CD14-positive monocyte (primary cell): ENCODE measurements around the gene SNX12. TPM values are rescaled to one million over a fixed set of nuclear protein-coding genes. Genes with fewer than 3 reads are reported as not detected.

Experiments
- DNase-seq, 3 donors: peaks; one replicate each; pipeline ENCODE4 v3.0.0-alpha.2; 2011 to 2022
- H2AFZ ChIP-seq: 2 replicates; pipeline ENCODE4 v1.6.0; 2012; ENCODE audit warnings: mild to moderate bottlenecking, low read depth, low read length, inconsistent platforms; ENCODE audit not compliant: insufficient read depth, poor library complexity, severe bottlenecking
- H3K27ac ChIP-seq, 2 donors: 1 replicate in 1 of 2; 2 replicates in 1 of 2; pipeline ENCODE4 v1.5.1; 2012 to 2013; ENCODE audit warnings: low read length in 2 of 2, control low read depth in 1 of 2, inconsistent platforms in 1 of 2, low read depth in 1 of 2, mild to moderate bottlenecking in 1 of 2
- H3K27me3 ChIP-seq, 2 donors: one replicate each; pipeline versions ENCODE4 v1.6.0 to v1.6.1; 2011 to 2013; ENCODE audit warnings: low read length in 2 of 2; ENCODE audit not compliant: control insufficient read depth in 2 of 2, insufficient read depth in 2 of 2
- H3K36me3 ChIP-seq, 2 donors: replicated peaks in 1 of 2; 1 replicate in 1 of 2; 2 replicates in 1 of 2; pipeline versions ENCODE4 v1.5.1 to v1.6.1; 2012 to 2013; ENCODE audit warnings: low read length in 2 of 2, control low read depth in 1 of 2, inconsistent platforms in 1 of 2, mild to moderate bottlenecking in 1 of 2; ENCODE audit not compliant: insufficient read depth in 2 of 2, control insufficient read depth in 1 of 2
- H3K4me1 ChIP-seq, 2 donors: 1 replicate in 1 of 2; 2 replicates in 1 of 2; pipeline versions ENCODE4 v1.5.1 to v1.6.1; 2012 to 2013; ENCODE audit warnings: low read length in 2 of 2, control low read depth in 1 of 2, inconsistent platforms in 1 of 2, mild to moderate bottlenecking in 1 of 2, moderate library complexity in 1 of 2; ENCODE audit not compliant: insufficient read depth in 2 of 2, control insufficient read depth in 1 of 2
- H3K4me2 ChIP-seq: replicated peaks from 2 replicates; pipeline ENCODE3; 2012; ENCODE audit warnings: low read length, moderate library complexity, mild to moderate bottlenecking; ENCODE audit not compliant: poor library complexity, severe bottlenecking; ENCODE audit errors: extremely low read depth
- H3K4me3 ChIP-seq, 3 experiments: fragments of 200-600 bp in 1 of 3; sonication (generic) in 1 of 3; replicated peaks in 1 of 3; 1 replicate in 2 of 3; 2 replicates in 1 of 3; pipeline ENCODE4 v1.5.1; 2011 to 2013; ENCODE audit warnings: low read length in 3 of 3, mild to moderate bottlenecking in 3 of 3, control low read depth in 2 of 3, low read depth in 2 of 3, inconsistent platforms in 1 of 3, moderate library complexity in 1 of 3
- H3K79me2 ChIP-seq: 2 replicates; pipeline ENCODE4 v1.6.0; 2012; ENCODE audit warnings: mild to moderate bottlenecking, control low read depth, inconsistent platforms, low read length, moderate library complexity; ENCODE audit not compliant: insufficient read depth
- H3K9ac ChIP-seq: 2 replicates; pipeline ENCODE4 v1.6.0; 2017; ENCODE audit warnings: low read length, mild to moderate bottlenecking; ENCODE audit not compliant: insufficient read depth, poor library complexity, severe bottlenecking
- H3K9me3 ChIP-seq, 2 donors: replicated peaks in 1 of 2; 1 replicate in 1 of 2; 2 replicates in 1 of 2; pipeline versions ENCODE4 v1.5.1 to v1.6.1; 2012 to 2013; ENCODE audit warnings: low read length in 2 of 2, control low read depth in 1 of 2; ENCODE audit not compliant: control insufficient read depth in 1 of 2, insufficient read depth in 1 of 2
- H4K20me1 ChIP-seq: 2 replicates; pipeline ENCODE4 v1.6.0; 2012; ENCODE audit warnings: mild to moderate bottlenecking, low read length, control low read depth, moderate library complexity; ENCODE audit not compliant: insufficient read depth
- H3K27ac Mint-ChIP-seq, 7 donors: one replicate each; pipeline ENCODE4 v1.8.0; 2020; ENCODE audit warnings: mild to moderate bottlenecking in 7 of 7, mixed read lengths in 7 of 7, moderate library complexity in 6 of 7, inconsistent platforms in 2 of 7
- H3K27me3 Mint-ChIP-seq, 3 donors: one replicate each; pipeline ENCODE4 v1.8.0; 2021 to 2022; ENCODE audit warnings: low read depth in 3 of 3, mild to moderate bottlenecking in 3 of 3, mixed read lengths in 3 of 3, moderate library complexity in 3 of 3, inconsistent platforms in 1 of 3
- H3K36me3 Mint-ChIP-seq, 2 donors: one replicate each; pipeline ENCODE4 v1.8.0; 2020; ENCODE audit warnings: mixed read lengths in 2 of 2, inconsistent platforms in 1 of 2, mild to moderate bottlenecking in 1 of 2
- H3K4me1 Mint-ChIP-seq: one replicate; pipeline ENCODE4 v1.8.0; 2020; ENCODE audit warnings: mild to moderate bottlenecking, mixed read lengths
- H3K4me3 Mint-ChIP-seq, 2 donors: one replicate each; pipeline ENCODE4 v1.8.0; 2020; ENCODE audit warnings: mild to moderate bottlenecking in 2 of 2, mixed read lengths in 2 of 2, moderate library complexity in 1 of 2
- H3K9me3 Mint-ChIP-seq, 7 donors: one replicate each; pipeline ENCODE4 v1.8.0; 2020 to 2022; ENCODE audit warnings: mixed read lengths in 7 of 7, mild to moderate bottlenecking in 6 of 7, moderate library complexity in 6 of 7, inconsistent platforms in 2 of 7
- CTCF ChIP-seq: fragments of 200-600 bp; IDR thresholded peaks from one replicate; pipeline ENCODE4 v1.8.0; 2022; ENCODE audit warnings: antibody characterized with exemption, mild to moderate bottlenecking
- WGBS: methylation state at CpG from one replicate; pipeline ENCODE4 v1.1.5; 2013; ENCODE audit warnings: missing lambda C conversion rate; ENCODE audit not compliant: insufficient coverage; 5-methylcytosine and 5-hydroxymethylcytosine counted together
- intact Hi-C, 2 donors: fragments of 100-400 bp; cut with micrococcal nuclease; formaldehyde crosslinking; loops; one replicate each; pipeline versions ENCODE4 v1.15.0 to v1.15.1; 2023
- polyA plus RNA-seq, 3 donors: library from polyadenylated mRNA; depleted of rRNA in 1 of 3; unstranded in 2 of 3; stranded (reverse) in 1 of 3; fragments of 300-500 nt in 2 of 3; fragments of >200 nt in 1 of 3; fragmentation: Illumina TruSeq in 2 of 3; gene quantifications; 1 replicate in 2 of 3; 2 replicates in 1 of 3; pipeline ENCODE4 v1.2.3, GENCODE V29; 2012 to 2021

Gene SNX12
- polyA plus RNA-seq, 3 donors: 4.2 to 12.9 (median 5.0) TPM

GRCh38 chrX:71070531-71070930, 2.4 kb upstream of the SNX12 start:
- H3K36me3 Mint-ChIP-seq: peaks cover 3 to 5% of the 10 kb centered on the region in 2 donors
- Histone ChIP-seq H3K4me2 (no peak overlapping the region), H3K9me3 (no peaks in the 10 kb centered on the region), H3K9ac (no peak overlapping the region), H3K4me1 (peaks cover 17 to 22% of the 10 kb centered on the region in 2 donors), H3K4me3 (no peak overlapping the region), H3K27ac (no peak overlapping the region), H3K36me3 (no peaks in the 10 kb centered on the region), H3K79me2 (peaks cover 23% of the 10 kb centered on the region), H4K20me1 (no peaks in the 10 kb centered on the region), H3K27me3 (no peaks in the 10 kb centered on the region), H2AFZ (no peak overlapping the region)
- H3K4me3 Mint-ChIP-seq: no peak overlapping the region
- no peak overlapping the region for H3K27ac Mint-ChIP-seq
- peaks cover 28% of the 10 kb centered on the region for H3K4me1 Mint-ChIP-seq
- no peak for TF ChIP-seq CTCF
- no peak for DNase-seq
- H3K27me3 Mint-ChIP-seq: peaks cover 0 to 9% (median 0%) of the 10 kb centered on the region in 3 donors
- 90% methylated on average over 2 of the region's 5 CpGs for WGBS
- H3K9me3 Mint-ChIP-seq: peaks cover 0 to 6% (median 5%) of the 10 kb centered on the region in 7 donors
- intact Hi-C loops: no loop called here

- peak overlapping the region; percentile 71 to 85 (median 85) for H3K4me3 ChIP-seq
- no peaks in the 10 kb centered on the region for H3K27me3 ChIP-seq
- H3K79me2 ChIP-seq: peaks cover 38% of the 10 kb centered on the region
- Mint-ChIP-seq H3K27me3 (peaks cover 0 to 9% (median 0%) of the 10 kb centered on the region in 3 donors), H3K36me3 (peaks cover 6 to 8% of the 10 kb centered on the region in 2 donors), H3K4me1 (peaks cover 20% of the 10 kb centered on the region), H3K9me3 (peaks cover 0 to 6% (median 5%) of the 10 kb centered on the region in 7 donors), H3K27ac (peak overlapping the region; percentile 90 to 98 (median 97)), H3K4me3 (peak overlapping the region; percentile 92 to 97)
- peak overlapping the region; percentile 81 for H3K9ac ChIP-seq
- peak overlapping the region; percentile 78 for H2AFZ ChIP-seq
- WGBS: 0% methylated on average over 1 of the region's 10 CpGs
- no peak for DNase-seq
- H3K36me3 ChIP-seq: peaks cover 0 to 4% of the 10 kb centered on the region in 2 donors
- peaks cover 13% of the 10 kb centered on the region in 2 donors for H3K4me1 ChIP-seq
- H3K27ac ChIP-seq: peak overlapping the region; percentile 81 to 91
- intact Hi-C loops: no loop called here
- peak overlapping the region; percentile 77 for H3K4me2 ChIP-seq
- no peaks in the 10 kb centered on the region for H4K20me1 ChIP-seq
- H3K9me3 ChIP-seq: no peaks in the 10 kb centered on the region
- TF ChIP-seq CTCF: no peak
Measured at GRCh38 chrX:71067712-71068043, 456 bp downstream of the SNX12 start.
